Daoy (cell line): ENCODE results near the gene REELD1. TPM values are rescaled to one million over a fixed set of nuclear protein-coding genes. Genes with fewer than 3 reads are reported as not detected.

Source experiments
- DNase-seq: peaks from one replicate; pipeline ENCODE4 v3.0.0-alpha.2; 2015; ENCODE audit warnings: low read depth
- total RNA-seq: library from RNA; depleted of rRNA; stranded (reverse); fragments of >200 nt; shearing (Covaris generic); gene quantifications from 2 replicates; pipeline ENCODE4 v1.2.3, GENCODE V29; 2014

Gene REELD1
- total RNA-seq, 1 experiment from 2014 or later, result not detected

DNA sequence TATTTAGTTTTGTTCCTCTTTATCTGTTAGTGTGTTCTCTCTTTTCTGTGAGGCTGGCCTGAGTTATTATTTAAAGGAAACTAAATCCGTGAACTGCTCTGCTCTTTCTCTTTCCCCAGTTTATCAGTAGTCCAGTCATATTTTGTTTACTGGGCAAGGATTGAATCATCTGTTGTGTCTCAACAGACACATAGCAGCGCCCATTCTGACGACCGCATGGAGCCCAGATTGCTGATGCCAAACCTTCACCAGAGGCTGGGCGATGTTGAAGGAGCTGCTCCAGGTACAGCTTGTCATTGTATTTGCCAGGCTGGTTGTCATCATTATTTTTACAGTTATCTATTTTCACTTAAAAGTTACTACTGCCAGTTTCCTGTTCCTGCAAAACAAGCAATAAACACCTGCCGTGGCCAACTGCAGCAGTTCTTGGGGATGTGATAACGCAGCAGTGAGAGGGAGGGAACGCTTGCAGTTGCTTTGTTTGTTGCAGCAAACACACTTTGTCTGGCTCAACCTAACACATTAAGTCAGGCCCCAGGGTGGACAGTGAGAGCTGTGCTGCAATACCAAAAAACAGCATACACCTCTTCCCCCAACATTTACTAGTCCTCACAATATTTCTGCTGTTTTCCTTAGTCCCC lies 10.1 kb downstream of the REELD1 start:
- no peak for DNase-seq

DNA sequence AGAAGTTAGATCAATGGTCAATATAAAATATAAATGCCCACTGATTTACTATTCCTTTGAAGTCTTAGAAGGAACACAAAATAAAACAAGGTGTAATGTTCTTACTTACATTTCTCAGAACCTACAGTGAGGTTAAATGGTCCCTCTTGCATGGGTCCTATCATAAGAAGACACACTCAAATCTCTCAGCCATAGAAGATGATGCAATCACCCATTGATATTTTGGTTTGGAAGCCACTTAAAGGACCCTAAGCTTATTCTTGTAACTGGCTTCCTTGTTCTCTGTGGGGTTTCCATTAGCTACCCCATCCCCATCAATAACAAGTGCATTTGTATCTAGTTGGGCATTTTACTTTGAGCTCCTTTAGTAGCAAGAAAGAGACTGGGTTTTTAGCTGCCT lies 15.1 kb downstream of the REELD1 start:
- no peak for DNase-seq

DNA sequence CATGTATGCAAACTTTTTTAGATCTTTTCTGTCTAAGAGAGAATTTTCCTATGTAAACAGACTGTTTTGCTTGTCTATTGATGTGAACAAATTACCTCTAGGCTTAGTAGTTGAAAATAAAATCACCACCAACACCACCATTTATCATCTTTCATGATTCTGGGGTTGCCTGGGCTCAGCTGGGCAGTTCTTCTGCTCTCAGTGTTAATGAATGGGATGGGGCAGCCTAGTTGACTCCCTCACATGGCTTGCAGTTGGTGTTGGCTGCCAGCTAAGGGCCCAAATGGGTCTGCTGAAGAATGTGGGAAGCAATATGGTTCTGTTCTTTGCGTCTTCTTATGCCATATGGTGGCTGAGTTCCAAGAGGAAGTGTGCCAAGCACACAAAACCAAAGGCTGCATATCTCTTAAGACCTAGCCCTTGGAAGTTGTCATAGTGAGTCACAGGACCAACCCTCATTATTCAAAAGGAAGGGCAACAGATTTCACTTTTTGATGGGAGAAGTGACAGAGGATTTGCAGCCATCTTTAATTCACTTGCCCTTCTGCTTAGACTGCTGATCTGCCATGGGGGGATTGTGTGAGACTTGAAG lies 17.9 kb downstream of the REELD1 start:
- peak; percentile 30 for DNase-seq

DNA sequence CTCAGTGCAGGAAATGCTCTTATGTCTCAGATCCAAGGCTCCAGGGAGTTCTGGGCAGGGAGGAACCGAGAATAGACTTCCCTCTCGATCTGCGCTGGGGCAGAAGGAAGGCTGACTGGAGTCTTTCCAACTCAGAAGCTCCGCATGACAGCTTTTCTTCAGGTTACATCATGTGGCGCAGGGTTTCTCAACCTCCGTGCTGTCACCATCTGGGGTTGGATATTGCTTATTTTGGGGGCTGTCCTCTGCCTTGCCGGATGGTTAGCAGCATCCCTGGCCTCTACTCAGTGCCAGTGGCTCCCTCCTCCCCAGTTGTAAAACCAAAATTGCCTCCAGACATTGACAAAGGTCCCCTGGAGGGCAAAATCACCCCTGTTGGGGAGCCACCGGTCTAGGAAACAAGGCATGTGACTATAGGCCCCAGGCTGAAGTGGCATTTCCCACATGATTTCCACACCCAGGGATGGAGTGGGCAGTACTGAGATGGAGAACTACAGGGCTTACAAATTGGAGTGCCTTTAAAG lies 21.4 kb downstream of the REELD1 start:
- no peak for DNase-seq

DNA sequence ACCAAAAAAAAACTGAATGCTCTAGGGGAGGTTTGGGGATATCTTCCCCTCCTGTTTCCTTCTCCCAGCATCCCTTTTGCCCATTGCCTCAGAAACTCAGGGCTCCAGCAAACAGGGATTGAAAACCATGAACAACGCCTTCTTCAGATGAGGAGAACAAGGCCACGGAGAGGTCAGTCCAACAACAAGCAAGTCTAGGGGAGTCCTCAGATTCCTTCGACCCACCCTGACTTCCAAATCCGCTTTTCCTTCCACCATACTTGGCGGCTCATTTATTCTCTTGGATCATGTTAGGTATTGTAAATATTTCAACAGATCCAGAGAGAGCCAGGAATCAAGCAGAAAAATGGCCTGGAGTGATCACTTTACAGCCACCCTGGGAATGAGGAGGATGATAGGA lies 21.9 kb downstream of the REELD1 start:
- DNase-seq, result no peak

DNA sequence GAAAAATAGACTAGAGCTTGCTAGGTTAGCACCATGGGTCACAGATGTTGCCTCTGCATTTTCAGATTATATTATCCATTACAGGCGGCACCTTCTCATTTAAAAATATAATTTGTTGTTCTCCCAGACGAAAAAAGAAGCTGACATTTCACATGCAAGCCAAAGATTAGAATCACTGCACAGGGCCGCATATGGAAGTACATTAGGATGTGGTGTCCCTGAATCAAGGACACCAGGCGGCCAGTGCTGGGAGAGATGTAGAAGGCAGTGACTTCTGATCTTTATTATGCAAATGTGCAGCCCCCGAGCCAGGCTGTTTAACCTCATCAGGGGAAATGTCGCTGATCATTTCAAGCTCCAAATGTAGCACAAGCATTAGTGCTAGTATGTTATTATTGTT lies 22.8 kb downstream of the REELD1 start:
- no peak for DNase-seq

DNA sequence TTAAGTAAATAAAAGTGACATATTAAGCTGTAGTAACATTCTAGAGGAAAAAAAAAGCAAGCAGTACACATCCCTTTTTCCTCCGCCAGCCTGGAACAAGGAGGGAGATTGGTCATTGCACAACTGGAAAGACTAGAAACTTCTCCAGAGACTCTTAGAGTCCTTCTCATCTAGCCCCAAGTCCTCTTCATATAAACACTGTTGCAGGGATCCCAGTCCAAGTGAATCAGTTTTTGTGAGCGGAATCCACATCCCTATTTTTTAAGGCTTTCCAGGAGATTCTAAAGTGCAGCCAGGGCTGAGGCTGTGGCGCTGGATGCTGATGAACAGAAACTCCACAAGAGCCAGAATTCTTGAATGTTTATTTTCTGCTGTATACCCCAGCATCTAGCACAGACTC lies 23.8 kb downstream of the REELD1 start:
- no peak for DNase-seq

DNA sequence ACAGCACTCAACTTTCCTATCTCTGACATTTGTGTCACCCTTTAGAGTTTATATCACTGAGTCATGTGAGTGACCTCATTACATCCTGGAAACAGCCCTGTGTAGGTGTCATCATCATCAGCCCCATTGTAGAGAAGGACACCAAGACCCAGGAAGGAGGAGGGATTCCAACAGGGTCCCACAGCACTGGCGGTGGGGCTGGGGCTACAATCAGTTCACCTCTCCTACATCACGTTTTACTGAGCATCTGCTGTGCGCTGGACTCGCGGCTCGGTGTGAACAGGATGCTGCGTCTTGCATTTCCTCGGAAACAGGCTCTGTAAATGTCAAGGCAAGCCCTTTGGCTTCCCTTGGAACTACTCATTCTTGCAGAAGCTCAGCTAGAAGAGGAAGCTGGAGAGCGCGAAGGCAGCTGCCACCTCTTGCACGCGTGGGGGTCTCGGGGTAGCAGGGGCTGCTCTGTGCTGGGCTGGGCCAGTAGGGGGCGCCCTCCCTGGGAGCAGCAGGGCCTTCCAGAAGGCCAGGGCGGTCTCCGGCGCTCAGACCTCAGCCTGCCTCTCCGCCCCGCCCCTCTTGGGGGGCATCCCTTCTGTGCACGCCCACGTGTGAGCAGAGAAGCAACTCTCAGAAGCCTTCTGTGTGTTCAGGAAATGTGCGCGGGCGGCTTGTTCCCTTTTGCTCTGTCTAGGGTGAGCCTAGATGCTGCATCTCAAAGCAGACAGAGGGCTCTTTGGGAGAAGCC lies 29.0 kb downstream of the REELD1 start:
- DNase-seq, result peak; percentile 13

DNA sequence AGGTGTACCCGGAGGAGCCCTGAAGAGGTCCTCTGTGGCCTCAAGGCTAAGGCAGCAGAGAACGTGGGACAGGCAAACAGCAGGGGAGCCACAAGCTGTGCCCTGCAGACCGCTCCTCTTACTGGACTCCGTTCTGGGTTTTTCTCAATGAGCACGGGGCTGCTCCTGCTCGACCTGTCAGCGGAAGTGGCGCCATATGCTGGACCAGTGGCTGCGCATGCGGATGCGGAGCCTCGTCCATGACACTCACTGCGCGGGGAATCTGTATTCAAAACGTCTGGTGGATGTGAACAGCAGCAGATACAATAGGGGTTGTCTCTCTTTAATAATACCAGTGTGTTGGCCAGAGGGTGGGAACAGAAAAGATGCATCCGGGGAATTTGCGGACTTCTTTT lies 29.5 kb downstream of the REELD1 start:
- DNase-seq, result no peak

DNA sequence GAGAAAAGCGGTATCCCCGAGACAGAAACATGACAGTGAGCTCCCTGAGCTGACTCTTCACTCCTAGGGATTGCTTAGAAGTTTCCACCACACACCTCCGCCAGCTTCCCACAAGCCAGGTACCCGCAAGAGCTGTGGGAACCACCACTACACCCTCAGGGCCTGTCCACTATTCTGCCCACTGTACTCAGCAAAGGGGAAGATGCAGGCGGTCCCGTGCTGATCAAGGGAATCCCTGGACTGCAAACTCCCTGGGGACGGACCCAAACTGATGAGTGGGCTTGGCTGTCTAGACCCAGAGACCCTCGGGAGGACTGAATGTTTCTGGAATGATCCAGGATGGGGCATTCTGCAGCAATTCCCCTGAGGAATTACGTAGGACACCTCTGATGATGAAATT lies 30.2 kb downstream of the REELD1 start:
- DNase-seq, result no peak

DNA sequence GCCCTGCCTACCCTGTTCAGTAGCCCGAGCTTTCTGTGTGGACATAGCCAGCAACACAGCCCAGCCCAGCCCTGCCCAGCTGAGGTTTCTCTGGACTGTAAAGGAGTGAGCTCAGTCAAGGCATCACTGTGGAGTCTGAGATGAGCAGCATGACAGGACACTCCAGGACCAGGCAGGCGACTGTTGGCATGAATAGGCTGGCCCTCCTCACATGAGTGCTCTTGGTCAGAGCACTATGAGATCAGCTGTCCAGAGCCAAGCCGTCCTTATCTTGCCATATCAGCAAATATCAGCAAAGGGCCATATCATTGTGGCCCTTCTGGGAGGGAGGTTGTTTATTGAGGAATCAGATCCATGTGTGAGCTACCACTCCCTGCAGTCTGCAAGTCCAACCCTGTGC lies 30.9 kb downstream of the REELD1 start:
- DNase-seq, result no peak

DNA sequence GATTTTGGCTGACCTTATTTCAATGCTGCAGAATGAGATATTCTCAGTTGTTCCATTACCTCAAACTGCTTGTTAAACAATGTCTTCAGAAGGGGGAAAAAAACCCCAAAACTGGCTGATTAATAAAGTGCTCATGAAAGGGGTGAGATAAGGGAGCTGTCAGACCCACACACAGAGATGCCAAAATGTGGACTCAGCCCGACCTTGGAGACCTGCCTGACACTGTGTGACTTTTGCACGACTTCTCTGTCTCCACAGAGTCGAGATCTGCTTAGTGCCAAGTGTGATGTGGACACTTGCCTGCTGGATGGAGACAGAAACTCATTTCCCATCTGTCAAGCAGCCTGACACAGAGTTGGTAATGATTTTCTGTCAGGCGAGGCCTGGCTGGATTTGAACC lies 31.5 kb downstream of the REELD1 start:
- peak; percentile 8 for DNase-seq

DNA sequence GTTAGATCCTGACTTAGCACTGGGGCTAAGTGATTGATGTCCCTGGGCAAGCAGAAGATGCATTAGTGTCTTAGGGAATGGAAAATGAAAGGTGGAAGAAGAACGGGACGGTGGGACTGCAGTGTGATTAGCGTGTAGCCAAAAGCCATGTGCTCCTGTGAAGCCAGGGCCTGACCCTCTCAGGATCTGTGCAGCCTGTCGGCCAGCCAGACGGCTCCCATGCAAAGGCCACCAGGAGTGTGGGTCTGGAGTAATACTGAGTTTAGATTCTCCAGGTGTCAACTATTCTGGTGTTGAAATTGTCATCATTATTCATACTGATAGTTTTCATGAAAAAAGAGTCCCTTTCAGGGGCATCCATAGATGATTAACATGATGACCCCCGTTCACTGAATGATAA lies 32.0 kb downstream of the REELD1 start:
- no peak for DNase-seq

DNA sequence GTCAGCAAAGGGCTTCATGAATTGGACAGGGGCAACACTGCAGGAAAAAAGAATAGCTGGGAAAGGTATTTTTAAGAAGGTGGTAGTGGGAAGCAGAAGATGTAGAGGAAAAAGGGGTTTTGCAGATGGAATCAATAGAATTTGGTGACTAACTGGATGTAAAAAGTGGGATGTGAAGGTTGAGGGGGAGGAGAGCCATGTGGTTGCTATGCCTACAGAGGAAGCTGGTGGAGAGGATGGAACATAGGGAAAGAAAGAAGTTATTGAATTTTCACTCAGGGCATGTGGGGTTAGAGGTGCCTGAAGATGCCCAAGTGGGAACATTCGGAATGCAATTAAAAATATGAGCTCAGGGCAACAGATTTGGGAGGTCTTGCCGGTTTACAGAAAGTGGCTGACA lies 33.0 kb downstream of the REELD1 start:
- DNase-seq, result no peak

DNA sequence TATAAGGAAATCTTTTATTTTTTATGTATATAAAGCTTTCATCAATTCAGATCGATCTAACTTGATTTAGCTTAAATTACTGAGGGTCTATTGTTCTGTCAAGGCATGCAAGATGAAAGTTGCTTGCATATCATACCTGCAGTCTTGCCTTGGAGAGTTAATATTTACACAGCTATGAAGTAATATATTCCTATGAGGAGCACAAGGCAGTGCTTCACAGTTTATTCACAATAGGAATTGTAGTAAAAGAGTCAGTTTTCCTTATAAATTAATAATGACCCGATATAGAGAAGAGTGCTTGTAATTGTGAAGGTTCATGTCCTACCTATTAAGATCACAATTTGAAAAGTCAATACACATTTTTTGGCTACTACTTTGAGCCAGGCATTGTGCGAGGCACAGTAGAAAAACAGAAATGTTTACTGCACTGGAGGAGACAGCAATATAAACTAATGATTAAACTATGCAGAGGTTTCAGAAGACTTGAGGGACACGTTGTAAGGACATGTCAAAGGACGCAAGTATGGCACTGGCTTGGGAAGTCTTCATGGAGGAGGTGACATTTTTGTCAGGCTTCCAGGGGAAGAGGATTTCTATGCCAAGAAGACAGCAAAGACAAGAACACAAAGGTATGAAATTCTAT lies 38.8 kb downstream of the REELD1 start:
- no peak for DNase-seq

DNA sequence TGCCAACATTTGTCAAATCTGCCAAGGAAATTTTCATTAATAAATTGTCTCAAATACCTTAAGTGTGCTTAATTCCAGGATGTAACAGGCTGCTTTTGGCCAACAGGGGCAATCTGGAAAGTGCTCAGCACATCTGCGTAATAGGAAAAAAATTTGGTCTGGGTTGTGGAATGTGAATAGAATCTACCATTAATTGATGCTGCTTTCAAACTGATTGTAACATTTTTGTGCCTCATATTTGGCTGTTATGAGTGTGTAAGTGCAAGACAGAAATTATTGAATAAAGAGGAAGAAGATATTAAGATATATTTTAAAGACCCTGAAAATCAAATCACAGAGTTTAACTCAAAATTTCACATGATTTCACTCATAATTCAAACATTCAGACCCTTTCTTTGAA lies 41.1 kb downstream of the REELD1 start:
- peak; percentile 35 for DNase-seq

DNA sequence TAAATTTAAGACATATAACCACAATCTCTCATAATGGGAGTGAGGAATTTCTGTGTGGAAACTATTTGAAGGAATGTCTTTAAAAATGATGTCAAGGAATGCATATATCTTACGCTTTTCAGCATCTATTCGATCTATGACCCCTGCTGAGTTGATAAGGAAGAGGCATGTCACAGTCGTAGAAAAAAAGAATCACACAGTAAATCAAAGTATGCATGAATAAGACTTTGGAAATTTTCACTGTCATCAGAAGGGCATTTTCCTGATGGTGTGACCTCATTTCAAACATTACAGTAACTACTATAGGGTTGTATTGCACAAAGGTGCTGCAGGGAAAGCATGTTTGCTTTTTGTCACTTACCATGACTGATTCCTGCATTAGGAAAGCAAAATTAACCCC lies 41.5 kb downstream of the REELD1 start:
- peak; percentile 48 for DNase-seq

DNA sequence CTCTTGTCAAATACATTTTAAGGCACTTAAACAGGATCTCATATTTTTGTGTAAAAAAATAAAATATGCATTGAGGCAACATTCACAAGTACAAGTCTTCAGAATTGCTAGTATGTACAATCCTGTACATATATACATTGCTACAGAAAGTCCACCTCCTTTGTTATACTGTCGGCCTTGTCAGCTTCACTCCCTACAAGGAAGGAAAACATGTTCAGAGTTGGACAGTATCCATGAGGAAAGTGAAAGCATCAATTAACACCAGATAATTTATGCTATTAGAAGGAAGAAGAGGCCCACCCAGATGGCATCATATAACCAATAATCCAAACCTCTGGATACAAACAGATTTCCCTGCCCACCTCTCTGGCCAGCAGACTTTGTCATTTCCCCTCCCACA lies 42.0 kb downstream of the REELD1 start:
- DNase-seq, result no peak

DNA sequence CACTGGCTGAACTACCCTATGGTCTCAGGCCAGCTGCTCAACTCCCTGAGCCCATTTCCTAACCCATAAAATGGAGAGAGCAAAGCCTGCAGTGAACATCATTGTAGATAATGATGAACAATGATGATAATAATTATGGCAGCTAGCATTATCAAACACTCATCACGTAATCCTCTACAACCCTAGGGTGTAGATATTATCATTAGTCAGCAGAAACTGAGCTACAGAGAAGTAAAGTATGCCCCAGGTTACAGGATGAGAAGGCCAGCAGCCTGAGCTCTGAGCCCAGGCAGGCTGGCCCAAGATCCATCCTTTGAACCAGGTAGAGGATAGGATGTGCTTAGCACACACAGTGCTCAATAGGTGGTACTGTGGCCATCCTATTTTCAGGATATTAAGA lies 43.2 kb downstream of the REELD1 start:
- no peak for DNase-seq

DNA sequence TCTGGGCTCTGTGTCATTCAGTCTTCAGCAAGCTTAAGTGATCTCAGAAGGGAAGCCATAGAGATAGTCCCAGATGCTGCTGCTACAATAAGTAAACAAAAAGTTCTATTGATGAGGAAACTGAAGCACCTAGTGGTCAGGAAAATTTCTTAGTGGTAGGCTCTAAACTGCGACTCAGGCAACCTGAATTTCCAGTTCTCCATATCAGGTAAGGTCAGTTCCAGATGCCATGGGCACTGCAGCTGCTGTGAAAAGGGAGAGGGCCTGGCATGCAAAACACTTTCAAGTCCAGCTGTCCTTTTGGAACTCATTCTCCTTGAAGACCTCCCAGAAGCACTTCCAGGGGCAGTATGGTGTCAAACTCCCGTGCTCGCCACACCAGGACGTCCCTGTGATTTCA lies 46.2 kb downstream of the REELD1 start:
- no peak for DNase-seq

DNA sequence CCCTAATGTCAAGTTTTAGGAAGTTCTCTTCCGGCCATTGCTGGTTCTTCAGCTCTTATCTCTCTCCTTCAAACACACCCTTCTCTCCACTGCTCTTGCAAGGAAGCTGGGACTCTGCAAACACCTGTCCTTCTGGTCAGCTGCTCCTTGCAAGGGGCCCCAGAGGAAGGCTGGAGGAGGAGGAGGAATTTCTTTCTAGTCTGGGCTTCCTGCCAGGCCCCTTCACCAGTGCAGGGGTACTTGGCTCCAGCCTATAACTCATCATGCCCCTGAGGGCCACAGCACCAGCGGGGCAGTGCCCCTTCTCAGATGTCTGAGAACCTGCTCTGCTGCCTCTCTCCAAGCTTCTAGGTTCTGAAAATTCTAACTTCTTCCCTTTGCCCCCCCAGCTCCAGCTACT lies 46.7 kb downstream of the REELD1 start:
- no peak for DNase-seq

DNA sequence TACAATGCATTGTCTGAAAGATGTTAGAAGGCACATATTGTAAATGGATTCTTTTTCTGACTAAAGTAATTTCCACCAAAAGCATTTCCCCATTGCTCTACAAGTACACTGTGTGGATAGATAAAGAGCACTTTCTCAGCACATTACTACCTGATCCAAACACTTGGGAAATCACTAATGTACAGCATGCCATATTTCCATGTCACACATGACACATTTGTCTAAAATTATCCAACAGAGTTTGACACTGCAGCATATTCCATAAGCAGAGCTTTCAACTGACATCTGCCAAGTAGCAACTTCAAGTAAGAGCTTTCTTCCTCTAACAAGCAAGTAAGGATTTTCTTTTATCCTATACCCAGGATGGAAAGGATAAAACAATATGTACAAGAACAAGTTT lies 49.5 kb downstream of the REELD1 start:
- no peak for DNase-seq
